ENCODE data around the gene PELI1. TPM values are rescaled to one million over a fixed set of nuclear protein-coding genes. Genes with fewer than 3 reads are reported as not detected.

Gene PELI1
- total RNA-seq, 2 experiments from 2014 or later = 29.8 to 39.2 TPM

- no peak for TF ChIP-seq CTCF (IDR thresholded peaks at IDR 0.05)
- Mint-ChIP-seq H3K27ac (no peak overlapping the region), H3K36me3 (ENCODE audit: low read depth) (no peaks in the 10 kb centered on the region), H3K4me1 (ENCODE audit: low read depth) (peaks cover 9% of the 10 kb centered on the region), H3K4me3 (no peak overlapping the region), H3K27me3 (no peaks in the 10 kb centered on the region), H3K9me3 (no peaks in the 10 kb centered on the region)
- no peak for ATAC-seq
- ChIA-PET CTCF (interaction anchor here (1.5 kb wide), 1 partner anchor 152 kb away, joined by 5 read pairs; no protein-coding TSS in a partner anchor), POLR2A (interaction anchor here (0.6 to 1.5 kb wide), 3 partner anchors 12 to 27 kb away, joined by 3 read pairs; no protein-coding TSS in a partner anchor)
- intact Hi-C loops (cut with micrococcal nuclease) = no loop called here
- no peak for DNase-seq
Measured at GRCh38 chr2:64175419-64176197, 31.4 kb upstream of the PELI1 start.

- ChIA-PET CTCF (interaction anchor here (1.0 to 1.2 kb wide), 2 partner anchors 11 to 16 kb away, joined by 3 read pairs; no protein-coding TSS in a partner anchor), POLR2A (no interaction called here)
- no peaks in the 10 kb centered on the region for H3K36me3 Mint-ChIP-seq (ENCODE audit: low read depth)
- H3K4me3 Mint-ChIP-seq = no peak overlapping the region
- H3K27ac Mint-ChIP-seq = no peak overlapping the region
- H3K9me3 Mint-ChIP-seq = no peaks in the 10 kb centered on the region
- H3K27me3 Mint-ChIP-seq = no peaks in the 10 kb centered on the region
- DNase-seq (no peak), ATAC-seq (no peak)
- no peaks in the 10 kb centered on the region for H3K4me1 Mint-ChIP-seq (ENCODE audit: low read depth)
- intact Hi-C loops (cut with micrococcal nuclease) = no loop called here
- TF ChIP-seq CTCF (IDR thresholded peaks at IDR 0.05) = no peak
Measured at GRCh38 chr2:64173156-64174135, 29.2 kb upstream of the PELI1 start.

GRCh38 chr2:64168756-64169155 is 24.5 kb upstream of the PELI1 start:
- intact Hi-C loops (cut with micrococcal nuclease) = no loop called here
- Mint-ChIP-seq H3K9me3 (no peaks in the 10 kb centered on the region), H3K27me3 (peaks cover 2% of the 10 kb centered on the region), H3K36me3 (ENCODE audit: low read depth) (no peaks in the 10 kb centered on the region), H3K27ac (no peak overlapping the region), H3K4me1 (ENCODE audit: low read depth) (no peaks in the 10 kb centered on the region), H3K4me3 (no peak overlapping the region)
- CTCF ChIA-PET = interaction anchor here (2.0 kb wide), 1 partner anchor 159 kb away, joined by 4 read pairs; no protein-coding TSS in a partner anchor
- POLR2A ChIA-PET = interaction anchor here (0.6 to 1.1 kb wide), 2 partner anchors 9 to 59 kb away, joined by 3 read pairs; no protein-coding TSS in a partner anchor
- no peak for TF ChIP-seq CTCF (IDR thresholded peaks at IDR 0.05)
- no peak for DNase-seq
- no peak for ATAC-seq

GRCh38 chr2:64168201-64168600 is 24.0 kb upstream of the PELI1 start:
- ATAC-seq = no peak
- DNase-seq = no peak
- POLR2A ChIA-PET = interaction anchor here (1.1 kb wide), 1 partner anchor 10 kb away, joined by 3 read pairs; no protein-coding TSS in a partner anchor
- H3K9me3 Mint-ChIP-seq = no peaks in the 10 kb centered on the region
- H3K36me3 Mint-ChIP-seq (ENCODE audit: low read depth) = no peaks in the 10 kb centered on the region
- TF ChIP-seq CTCF (IDR thresholded peaks at IDR 0.05) = no peak
- intact Hi-C loops (cut with micrococcal nuclease) = no loop called here
- CTCF ChIA-PET = no interaction called here
- H3K4me1 Mint-ChIP-seq (ENCODE audit: low read depth) = no peaks in the 10 kb centered on the region
- no peak overlapping the region for H3K4me3 Mint-ChIP-seq
- peaks cover 2% of the 10 kb centered on the region for H3K27me3 Mint-ChIP-seq
- no peak overlapping the region for H3K27ac Mint-ChIP-seq

Measured in activated CD8-positive, alpha-beta T cell treated with anti-CD3 and anti-CD28 coated beads for 36 hours (primary cell).